ENCODE data around the gene CAPN15. TPM values are rescaled to one million over a fixed set of nuclear protein-coding genes. Genes with fewer than 3 reads are reported as not detected.

CAPN15 gene
- total RNA-seq, 1 experiment from 2014 or later = 76.4 TPM

- Histone ChIP-seq H3K9me3 (ENCODE audit: control insufficient read depth, low read depth, low read length) (no peaks in the 10 kb centered on the region), H2BK20ac (ENCODE audit: low read depth, low read length, poor library complexity, severe bottlenecking) (no peak overlapping the region), H3K4ac (ENCODE audit: low read depth, low read length) (no peak overlapping the region), H3K4me1 (ENCODE audit: insufficient read depth, low read length) (no peaks in the 10 kb centered on the region), H3K27me3 (ENCODE audit: insufficient read depth, low read length) (peaks cover 7% of the 10 kb centered on the region; the same call in 1 of the 2 replicates), H2BK120ac (ENCODE audit: low read depth, low read length, poor library complexity, severe bottlenecking) (no peak overlapping the region), H3K14ac (ENCODE audit: insufficient read depth, low read length) (peak overlapping the region; percentile 99), H4K91ac (ENCODE audit: insufficient read length, low read depth, low read length) (no peak overlapping the region), H3K79me2 (ENCODE audit: insufficient read depth, low read length) (no peaks in the 10 kb centered on the region; the same call in 1 of the 2 replicates), H2BK15ac (ENCODE audit: low read depth, low read length) (no peak overlapping the region), H4K5ac (ENCODE audit: insufficient read length, low read depth, low read length) (no peak overlapping the region), H4K8ac (replicated peaks; ENCODE audit: insufficient read length, low read depth, low read length) (no peak overlapping the region), H3K23ac (ENCODE audit: insufficient read length, low read depth, low read length) (no peak overlapping the region), H3K18ac (ENCODE audit: insufficient read length, low read depth, low read length) (peak overlapping the region; percentile 99), H2BK5ac (ENCODE audit: insufficient read length, low read length) (no peak overlapping the region), H2AK5ac (ENCODE audit: insufficient read length, low read length) (no peak overlapping the region), H2AFZ (ENCODE audit: low read length) (no peak overlapping the region), H4K20me1 (ENCODE audit: control insufficient read depth, insufficient read depth, insufficient read length) (no peaks in the 10 kb centered on the region), H3K79me1 (ENCODE audit: insufficient read depth, low read depth, low read length, poor library complexity, severe bottlenecking) (peaks cover 3% of the 10 kb centered on the region), H2BK12ac (ENCODE audit: insufficient read length, low read depth, low read length) (no peak overlapping the region), H3K9ac (ENCODE audit: extremely low read depth, insufficient read length, low read length) (peak overlapping the region; percentile 78), H3K23me2 (ENCODE audit: insufficient read length, low read depth, low read length, poor library complexity, severe bottlenecking) (peaks cover 5% of the 10 kb centered on the region), H3K56ac (ENCODE audit: insufficient read length, low read depth, low read length) (no peak overlapping the region), H3T11ph (ENCODE audit: low read length) (no peak overlapping the region), H3K27ac (ENCODE audit: insufficient read length, low read depth, low read length) (peak overlapping the region; percentile 14), H3K4me2 (ENCODE audit: insufficient read depth, insufficient read length, low read length) (peak overlapping the region; percentile 55)
- peak; percentile 96 for DNase-seq
- Mint-ChIP-seq H3K36me3 (ENCODE audit: insufficient read depth in 1 of 3, low read depth in 3 of 3) (peaks cover 0 to 12% (median 7%) of the 10 kb centered on the region in 3 experiments; a peak in 6 of 7 replicates), H3K4me3 (peak overlapping the region; percentile 94 to 99), H3K4me1 (peaks cover 16 to 25% of the 10 kb centered on the region in 2 experiments), H3K9me3 (0 out of 5 replicates have a peak, but pooled peaks cover 0 to 3% of the 10 kb centered on the region in 2 experiments), H3K27me3 (ENCODE audit: low read depth) (peaks cover 49% of the 10 kb centered on the region), H3K27ac (peak overlapping the region; percentile 99 to 100 (median 100))
- no peak for TF ChIP-seq CTCF (conservative IDR thresholded peaks at IDR 0.05)
- no CpG with 5 or more reads among the region's 107 CpGs for WGBS (ENCODE audit: extremely low coverage, insufficient read length, low lambda C conversion rate)
Measured at GRCh38 chr16:588889-589657, 61.6 kb downstream of the CAPN15 start.

Data from H9 (cell line).